Epidermal melanocyte (primary cell): ENCODE measurements around the gene CABCOCO1.
"Not testable (repeated sequence)": the region's sequence is repeated elsewhere in the genome, so short reads cannot be mapped to it uniquely, and the experiment has no call there.

Source experiments
- DNase-seq: peaks from one replicate; pipeline ENCODE4 v3.0.0; 2011; ENCODE audit warnings: low spot score; ENCODE audit not compliant: insufficient read length

CABCOCO1 gene

DNA sequence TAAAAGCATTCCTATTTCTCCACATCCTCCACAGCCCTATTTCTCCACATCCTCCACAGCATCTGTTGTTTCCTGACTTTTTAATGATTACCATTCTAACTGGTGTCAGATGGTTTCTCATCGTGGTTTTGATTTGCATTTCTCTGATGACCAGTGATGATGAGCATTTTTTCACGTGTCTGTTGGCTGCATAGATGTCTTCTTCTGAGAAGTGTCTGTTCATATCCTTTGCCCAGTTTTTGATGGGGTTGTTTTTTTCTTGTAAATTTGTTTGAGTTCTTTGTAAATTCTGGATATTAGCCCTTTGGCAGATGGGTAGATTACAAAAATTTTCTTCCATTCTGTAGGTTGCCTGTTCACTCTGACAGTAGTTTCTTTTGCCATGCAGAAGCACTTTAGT is 49.4 kb downstream of the CABCOCO1 start:
- not testable (repeated sequence) for DNase-seq

DNA sequence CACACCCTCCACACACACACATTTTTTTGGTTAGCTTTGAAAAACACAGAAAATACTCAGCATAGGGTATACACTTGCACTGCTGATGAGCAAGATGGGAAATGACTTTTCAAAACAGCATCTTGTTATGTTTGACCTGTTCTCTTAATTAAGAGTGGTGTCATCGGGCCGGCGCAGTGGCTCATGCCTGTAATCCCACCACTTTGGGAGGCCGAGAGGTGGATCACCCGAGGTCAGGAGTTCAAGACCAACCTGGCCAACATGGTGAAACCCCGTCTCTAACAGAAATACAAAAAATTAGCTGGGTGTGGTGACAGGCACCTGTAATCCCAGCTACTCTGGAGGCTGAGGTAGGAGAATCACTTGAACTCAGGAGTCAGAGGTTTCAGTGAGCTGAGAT is 56.7 kb downstream of the CABCOCO1 start:
- not testable (repeated sequence) for DNase-seq

DNA sequence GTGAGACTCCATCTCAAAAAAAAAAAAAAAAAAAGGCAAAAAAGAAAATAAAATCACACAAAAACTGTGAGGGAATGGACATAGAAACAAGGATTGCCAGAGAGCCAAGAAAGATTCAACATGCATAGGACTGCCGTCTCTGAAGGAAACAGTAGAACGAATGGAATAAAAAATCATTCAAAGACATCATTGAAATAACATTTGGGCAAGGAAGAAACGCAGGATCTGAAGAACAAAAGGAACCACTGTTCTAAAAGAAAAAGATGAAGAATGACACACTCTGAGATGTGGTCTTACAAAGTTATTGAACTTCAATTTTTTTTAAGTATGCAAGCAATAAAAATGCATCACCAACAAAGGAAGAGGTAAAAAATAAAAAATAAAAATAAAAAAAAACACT is 57.2 kb downstream of the CABCOCO1 start:
- no peak for DNase-seq

DNA sequence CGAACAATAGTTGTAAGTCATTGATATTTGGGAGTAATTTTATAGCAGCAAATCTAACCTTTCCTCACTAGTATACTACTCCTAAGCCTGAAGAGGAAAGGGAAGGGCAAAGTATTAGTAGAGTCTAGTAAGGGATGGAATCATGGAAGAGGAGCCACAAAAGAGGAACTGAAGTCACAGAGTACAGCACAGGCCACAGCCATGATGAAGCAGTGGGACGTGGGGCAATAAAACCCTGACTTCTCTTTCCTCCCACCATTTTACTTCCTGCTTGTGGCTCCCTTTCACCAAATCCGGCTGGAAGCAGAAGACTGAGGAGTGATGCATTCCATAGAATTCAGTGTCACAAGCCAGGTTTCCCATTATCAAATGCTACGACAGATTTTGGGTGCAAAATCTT is 58.7 kb downstream of the CABCOCO1 start:
- DNase-seq, result no peak

DNA sequence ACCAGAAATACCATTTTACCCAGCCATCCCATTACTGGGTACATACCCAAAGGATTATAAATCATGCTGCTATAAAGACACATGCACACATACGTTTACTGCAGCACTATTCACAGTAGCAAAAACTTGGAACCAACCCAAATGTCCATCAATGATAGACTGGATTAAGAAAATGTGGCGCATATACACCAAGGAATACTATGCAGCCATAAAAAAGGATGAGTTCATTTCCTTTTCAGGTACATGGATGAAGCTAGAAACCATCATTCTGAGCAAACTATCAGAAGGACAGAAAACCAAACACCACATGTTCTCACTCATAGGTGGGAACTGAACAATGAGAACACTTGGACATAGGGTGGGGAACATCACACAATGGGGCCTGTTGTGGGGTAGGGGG is 62.5 kb downstream of the CABCOCO1 start:
- DNase-seq, result not testable (repeated sequence)

DNA sequence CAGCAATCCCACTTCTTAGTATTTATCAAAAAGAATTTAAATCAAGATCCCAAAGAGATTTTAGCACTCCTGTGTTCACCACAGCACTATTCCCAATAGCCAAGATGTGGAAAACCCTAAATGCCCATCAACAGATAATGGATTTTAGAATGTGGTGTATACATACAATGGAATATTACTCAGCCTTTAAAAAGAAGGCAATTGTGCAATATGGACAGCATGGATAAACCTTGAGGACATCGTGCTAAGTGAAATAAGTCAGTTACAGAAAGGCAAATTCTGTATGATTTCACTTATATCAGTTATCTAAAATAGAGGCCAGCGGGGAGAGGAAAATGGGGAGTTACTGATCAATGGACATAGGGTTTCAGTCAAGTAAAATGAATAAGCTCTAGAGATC is 66.9 kb downstream of the CABCOCO1 start:
- no peak for DNase-seq

DNA sequence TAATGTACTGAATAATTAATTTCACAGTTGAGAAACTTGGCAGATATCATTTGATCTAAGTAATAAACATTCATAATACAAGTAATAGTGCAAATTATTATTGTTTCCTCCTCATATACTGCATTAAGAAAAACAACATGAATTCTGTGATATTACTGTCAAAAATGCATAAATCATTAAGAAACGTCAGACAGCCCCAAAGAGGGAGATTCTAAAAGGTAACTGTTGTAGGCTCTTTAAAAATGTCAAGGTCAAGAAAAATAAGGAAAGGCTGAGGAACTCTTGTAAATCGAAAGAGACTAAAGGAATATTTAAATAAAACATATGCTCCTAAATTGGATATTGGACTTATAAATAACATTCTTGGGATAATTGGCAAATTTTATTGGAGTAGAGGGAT is 67.9 kb downstream of the CABCOCO1 start:
- no peak for DNase-seq

DNA sequence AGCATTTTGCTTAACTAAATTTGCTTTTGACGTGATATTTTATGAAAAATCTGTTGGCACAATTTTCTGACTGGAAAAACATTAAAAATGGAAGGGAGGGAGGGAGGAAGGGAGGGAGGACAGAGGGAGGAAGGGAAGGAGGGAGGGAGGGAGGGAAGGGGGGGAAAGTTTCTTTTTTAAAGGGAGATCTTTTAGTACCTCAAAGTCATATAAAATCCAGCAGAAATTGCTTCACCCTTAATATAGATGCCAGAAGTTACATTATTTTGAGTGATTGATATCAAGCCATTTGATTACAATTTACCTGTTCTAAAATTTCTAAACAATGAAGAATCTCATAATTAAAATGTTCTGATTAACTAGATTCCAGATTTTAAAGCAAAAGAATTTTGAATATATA is 68.9 kb downstream of the CABCOCO1 start:
- DNase-seq, result no peak

DNA sequence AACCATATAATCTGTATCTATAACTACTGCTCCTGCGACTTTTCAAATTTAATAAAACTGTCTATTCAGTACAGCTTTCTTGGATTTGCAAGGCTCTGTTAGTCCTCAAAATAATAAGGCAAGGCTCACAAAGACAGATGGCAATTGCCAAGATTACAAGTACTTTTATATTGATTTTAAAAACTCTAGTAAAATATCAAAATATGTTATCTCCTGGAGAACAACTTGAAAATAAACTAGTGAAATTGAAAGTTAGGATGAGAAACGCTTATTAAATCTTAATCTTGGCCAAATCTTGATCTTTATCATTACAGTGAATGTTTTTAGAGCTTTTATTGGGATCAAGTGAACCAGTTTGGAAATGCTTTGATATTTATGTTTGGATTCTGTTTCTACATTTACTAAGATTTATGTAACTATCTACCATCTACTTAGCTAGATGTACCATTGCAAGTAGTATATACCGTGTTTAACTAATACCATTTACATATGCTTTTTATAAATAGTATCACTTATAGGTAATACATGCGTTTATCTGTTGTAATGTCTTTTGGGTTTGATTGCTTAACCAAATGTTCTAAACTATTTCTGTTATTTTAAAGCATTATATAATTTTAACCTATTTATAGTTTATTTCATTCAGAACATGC is 70.0 kb downstream of the CABCOCO1 start:
- no peak for DNase-seq

DNA sequence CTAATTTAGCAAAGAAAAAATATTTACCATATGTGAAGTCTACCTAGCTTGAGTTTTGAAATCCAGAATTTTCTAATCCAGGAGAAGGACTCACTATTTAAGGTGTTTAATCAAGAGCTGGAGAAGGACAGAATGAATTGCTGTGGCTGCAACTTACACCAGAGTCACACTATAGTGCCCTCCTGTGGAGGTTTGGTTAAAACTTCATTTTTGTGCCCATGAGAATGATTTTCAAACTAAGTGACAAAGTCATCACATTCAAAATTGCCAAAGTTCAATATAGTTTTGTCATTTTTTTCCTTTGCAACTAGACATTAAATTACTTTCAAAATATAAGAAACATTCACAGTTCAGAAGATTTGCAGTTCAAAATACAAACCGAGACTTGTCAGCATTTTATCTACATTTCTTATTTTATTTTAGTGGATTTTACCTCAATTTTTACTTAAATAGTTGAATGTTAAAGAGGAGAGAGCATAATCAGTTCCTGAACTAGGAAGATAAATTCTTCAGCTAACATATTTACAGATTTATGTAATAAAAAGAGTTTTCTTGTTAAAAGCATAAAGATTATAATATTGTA is 70.7 kb downstream of the CABCOCO1 start:
- no peak for DNase-seq

DNA sequence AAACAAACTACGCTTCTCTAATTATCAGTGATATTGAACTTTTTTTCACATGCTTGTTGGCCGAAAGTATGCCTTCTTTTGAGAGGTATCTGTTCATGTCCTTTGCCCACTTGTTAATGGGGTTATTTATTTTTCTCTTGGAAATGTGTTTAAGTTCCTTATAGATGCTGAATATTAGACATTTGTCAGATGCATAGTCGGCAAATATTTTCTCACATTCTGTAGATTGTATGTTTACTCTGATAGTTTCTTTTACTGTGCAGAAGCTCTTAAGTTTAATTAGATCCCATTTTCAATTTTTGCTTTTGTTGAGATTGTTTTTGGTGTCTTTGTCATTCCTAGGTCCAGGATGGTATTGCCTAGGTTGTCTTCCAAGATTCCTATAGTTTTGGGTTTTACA is 73.2 kb downstream of the CABCOCO1 start:
- DNase-seq, result no peak

DNA sequence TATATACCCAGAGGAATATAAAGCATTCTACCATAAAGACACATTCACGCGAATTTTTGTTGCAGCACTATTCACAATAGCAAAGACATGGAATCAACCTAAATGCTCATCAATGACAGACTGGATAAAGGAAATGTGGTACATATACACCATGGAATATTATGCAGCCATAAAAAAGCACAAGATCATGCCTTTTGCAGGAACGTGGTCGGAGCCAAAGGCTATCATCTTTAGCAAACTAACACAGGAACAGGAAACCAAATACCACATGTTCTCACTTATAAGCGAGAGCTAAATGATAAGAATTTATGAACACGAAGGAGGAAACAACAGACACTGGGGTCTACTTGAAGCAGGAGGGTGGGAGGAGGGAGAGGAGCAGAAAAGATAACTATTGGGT is 74.7 kb downstream of the CABCOCO1 start:
- not testable (repeated sequence) for DNase-seq

DNA sequence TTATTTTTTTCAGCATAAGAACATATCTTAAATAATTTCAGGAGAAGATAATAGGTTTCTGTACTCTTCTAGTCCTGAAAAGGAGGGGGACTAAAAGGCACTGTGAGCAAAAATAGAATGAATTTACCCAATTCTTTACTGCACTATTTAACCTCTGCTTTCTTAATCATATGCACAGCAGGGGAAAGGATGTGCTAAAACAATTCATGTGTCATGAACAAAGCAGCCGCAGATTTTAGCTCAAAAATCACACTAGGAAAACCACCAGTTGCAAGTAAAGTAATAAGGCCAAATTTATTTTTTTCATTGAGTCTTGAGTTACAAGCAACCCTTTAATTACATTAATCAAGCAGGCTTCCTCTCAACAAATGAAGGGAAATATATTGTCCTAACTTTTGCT is 80.1 kb downstream of the CABCOCO1 start:
- DNase-seq, result no peak

DNA sequence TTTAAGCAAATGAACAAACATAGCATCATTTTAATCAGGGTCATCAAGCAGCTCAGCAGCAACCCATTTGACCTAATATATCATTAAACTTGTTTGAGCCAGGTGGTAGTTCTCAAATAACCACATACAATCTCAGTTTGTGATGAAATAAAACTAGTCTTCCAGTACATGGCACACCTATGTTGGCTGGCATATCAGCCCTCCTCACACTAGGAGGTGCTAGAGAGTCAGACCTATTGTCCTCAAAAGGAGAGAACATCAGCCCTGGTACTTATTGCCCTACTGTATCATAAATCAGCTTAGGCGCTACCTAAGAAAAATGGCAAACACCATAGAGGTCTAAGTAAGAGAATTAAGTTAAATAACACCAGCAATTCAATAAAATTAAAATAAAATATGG is 81.7 kb downstream of the CABCOCO1 start:
- no peak for DNase-seq

DNA sequence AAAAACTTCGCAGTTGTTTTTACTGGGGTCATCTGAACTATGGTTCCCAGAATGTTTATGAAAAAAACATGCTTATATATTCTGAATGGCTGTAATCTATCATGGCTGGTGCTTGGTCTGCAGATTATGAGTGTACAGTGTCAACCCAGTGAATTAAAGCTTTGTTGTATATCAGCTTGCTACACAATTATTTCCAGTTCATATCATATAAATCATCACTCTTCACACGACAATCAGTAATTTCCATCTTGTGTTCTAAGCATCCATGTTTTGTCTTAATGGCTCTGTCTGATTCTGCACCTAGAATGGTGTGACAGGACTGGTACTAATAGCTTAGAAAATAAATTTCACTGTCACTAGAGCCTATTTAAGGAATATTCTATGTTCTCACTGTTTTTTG is 83.6 kb downstream of the CABCOCO1 start:
- DNase-seq, result no peak

DNA sequence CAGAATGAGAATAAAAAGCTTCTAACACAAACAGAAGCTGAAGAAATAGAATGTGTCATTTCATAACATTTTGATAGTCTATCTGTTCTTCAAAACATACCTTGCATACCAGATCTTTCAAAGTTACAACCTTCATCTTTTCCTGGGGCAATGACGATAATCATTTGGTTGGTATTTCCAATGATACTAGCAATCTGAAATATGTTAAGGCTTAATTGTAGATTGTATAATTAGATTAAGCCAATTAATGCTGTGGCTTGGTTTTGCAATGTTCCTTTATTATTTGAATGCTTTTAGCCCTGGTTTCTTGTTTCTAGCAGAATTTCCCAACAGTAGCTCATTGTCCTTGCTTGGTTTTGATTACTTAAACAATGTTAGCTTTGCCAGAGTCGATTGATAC is 84.6 kb downstream of the CABCOCO1 start:
- no peak for DNase-seq

DNA sequence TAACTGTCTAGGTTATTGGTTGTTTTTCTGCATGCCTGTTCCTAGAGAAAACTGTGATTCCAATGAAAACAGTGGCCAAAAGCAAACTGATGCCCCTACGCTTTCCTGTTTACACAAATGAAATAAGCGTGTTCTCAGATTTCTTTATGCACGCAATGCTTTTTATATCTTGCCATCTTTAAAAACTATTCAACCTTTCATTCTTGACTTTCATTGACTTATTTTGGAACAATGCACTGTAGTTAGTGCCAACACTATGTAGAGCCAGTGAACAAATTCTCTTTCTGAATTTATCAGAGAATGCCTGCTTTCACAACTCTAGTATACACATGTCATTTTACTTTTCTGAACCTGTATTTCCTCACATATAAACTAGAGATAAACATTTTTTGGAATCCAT is 86.6 kb downstream of the CABCOCO1 start:
- no peak for DNase-seq

DNA sequence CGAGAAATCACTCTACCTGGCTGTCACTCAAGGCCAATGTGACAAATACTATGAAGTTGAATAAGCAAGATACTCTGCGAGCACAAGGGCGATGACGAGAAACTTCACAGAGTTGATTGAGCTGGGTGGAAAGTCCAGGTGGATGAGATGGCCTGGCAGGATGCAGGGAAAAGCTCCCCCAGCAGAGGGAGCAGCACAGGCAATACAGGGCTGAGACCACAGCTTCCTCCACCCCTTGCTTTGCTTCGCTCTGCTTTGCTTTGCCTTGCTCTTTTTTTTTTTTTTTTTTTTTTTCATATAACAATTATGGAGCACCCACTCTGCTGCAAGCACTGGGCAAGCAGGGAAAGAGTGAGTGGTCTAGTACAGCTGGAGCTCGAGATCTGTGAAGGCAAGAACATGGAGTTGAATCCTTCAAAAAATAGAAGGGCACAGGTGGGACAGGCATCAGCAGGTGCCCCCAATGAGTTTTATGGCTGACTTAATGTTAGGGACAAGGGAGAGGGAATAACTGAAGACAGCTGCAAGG is 88.3 kb downstream of the CABCOCO1 start:
- DNase-seq, result no peak

DNA sequence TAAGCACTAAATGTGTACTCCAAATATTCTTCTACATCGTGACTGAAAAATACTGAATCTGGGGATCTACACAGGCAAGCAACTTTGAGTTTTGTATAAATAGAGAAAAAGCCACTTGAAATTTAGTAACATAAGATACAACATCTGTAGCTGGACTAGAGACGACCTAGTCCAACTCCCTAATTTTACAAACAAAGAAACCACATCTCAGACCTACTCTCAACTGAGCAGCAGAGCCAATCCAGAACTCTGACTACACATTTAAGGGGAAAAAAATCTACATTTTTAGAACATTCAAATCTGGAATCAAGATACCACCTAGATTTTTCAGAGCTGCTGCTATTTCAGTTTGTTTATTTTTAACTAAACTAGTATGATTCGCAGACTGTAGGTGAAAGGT is 88.9 kb downstream of the CABCOCO1 start:
- no peak for DNase-seq

DNA sequence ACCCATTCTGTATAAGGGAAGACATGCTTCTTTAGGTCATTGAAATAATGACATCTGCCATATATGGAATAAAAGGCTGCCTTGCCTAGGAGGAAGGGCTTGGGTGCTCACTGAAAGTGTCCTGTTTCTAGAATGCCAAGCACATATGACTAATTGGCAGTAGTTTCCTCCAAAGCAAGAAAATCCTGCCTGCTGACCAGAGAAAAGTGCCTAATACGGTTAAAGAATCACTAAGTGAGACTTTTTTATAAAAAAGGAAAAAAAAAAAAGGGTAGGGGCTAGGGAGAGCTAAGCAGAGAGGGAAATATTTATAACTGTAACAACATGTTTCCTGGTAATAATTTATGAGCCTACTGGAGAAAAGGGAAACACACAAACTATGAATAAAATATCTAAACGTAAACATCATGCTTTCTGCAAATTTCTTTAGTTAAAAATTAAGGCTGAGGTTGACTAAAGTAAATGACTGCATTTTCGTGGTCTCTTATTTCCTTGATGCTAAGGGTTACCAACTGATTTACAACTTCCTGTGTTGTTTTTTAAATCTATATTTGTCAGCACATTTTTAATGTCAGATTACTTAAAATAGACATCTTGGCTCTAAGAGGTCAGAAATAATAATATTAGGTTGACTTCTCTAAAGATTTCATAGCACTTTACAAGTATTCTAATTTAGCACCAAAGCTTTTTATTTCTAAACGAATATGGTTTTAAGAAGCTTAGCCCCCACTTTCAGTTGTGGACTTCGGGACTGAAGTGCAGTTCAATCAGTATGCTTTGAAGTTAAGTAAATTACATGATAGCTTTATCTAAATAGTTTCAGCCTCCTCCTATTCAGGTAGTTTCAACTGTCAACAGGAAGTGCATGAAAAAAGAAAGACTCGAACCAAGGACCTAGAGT is 89.6 kb downstream of the CABCOCO1 start:
- no peak for DNase-seq

DNA sequence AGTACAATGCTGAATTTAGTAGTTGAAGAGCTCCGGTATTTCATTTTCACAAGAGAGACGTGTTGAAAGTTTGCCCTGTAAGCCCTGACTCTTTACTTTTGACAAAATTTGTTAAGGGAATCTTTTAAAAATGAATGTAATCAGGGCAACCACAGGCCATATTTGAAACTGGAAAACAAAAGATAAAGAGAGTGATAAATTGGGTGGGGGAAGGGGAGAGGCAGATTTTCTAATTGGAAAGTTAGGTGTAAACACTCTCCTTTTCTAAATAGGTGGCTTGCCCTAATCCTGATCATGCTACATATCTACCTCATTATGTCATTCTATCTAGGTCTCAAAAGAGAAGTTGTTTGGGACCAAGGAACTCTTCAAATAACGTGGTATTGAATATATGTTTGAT is 90.7 kb downstream of the CABCOCO1 start:
- no peak for DNase-seq
